NCI-H2227 (cell line): ENCODE results near the gene ZNF397.

Experiments
- DNase-seq: peaks from one replicate; lab custom pipeline; 2025; ENCODE audit not compliant: unreplicated experiment; lab: John Stamatoyannopoulos, UW

ZNF397 gene

GRCh38 chr18:35245719-35246317 lies 5.0 kb downstream of the ZNF397 start:
- DNase-seq: no peak

DNA sequence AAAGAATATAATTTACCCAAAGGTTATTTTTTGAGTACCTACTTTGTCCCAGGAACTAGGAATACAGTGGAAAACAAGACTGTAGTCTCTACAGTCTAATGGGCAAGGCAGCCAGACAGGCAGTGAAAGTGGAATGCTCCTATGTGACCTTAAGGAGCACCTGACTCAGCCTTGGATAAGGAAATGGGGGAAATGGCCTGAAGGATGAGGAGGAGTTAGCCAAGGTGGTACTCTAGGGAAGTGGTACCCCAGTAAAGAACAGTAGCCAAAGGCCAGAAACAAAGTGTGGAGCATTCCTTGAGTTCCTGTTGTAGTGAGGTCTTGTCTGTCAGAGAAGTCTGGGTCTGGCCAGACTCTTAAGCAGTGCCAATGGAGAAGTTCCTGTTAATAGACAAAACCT lies 6.0 kb downstream of the ZNF397 start:
- DNase-seq: no peak

- no peak for DNase-seq
These were observed 6.8 kb downstream of the ZNF397 start for GRCh38 chr18:35247412-35248249.

DNA sequence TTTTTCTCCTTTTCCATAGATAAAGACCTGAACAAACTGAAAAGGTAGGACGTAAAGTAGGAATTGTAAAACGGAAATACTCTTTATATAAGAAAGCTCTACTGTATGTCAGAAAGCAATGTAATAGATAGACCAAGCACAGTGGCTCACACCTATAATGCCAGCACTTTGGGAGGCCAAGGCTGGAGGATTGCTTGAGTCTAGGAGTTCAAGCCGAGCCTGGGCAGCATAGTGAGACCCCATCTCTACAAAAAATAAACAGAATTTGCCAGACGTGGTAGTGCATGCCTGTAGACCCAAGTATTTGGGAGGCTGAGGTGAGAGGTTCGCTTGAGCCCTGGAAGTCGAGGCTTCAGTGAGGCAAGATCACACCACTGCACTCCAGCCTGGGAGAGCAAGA lies 7.6 kb downstream of the ZNF397 start:
- no peak for DNase-seq

- no peak for DNase-seq
These were observed 11.6 kb downstream of the ZNF397 start for GRCh38 chr18:35252466-35252865.

GRCh38 chr18:35253655-35254287 lies 12.9 kb downstream of the ZNF397 start:
- DNase-seq: no peak

GRCh38 chr18:35256947-35257346 lies 16.1 kb downstream of the ZNF397 start:
- no peak for DNase-seq

- no peak for DNase-seq
These were observed 23.6 kb downstream of the ZNF397 start for GRCh38 chr18:35264409-35264808.

DNA sequence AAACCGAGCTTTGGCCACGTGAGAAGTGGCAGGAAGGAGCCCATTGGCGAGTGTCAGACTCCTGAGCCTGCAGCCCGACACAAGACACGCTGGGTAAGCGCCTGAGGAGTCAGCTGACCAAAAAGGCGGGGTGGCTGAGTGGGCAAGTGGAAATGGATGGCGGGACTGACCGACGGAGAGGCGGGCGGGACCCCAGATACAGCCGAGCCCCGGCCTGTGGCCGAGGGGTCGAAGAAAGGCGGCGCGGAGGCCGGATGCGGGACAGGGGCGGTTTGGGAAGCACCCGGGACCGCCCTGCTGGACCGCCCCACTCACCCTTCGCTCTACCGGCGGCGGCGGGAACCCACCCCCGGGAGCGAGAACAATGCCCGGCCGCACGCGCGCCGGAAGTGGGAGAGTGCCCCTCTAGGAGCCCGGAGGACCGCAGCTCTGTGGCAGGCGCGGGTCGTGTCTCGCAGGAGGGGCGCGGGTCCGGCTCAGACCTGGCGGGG lies 26.4 kb downstream of the ZNF397 start:
- DNase-seq: peak; percentile 94

DNA sequence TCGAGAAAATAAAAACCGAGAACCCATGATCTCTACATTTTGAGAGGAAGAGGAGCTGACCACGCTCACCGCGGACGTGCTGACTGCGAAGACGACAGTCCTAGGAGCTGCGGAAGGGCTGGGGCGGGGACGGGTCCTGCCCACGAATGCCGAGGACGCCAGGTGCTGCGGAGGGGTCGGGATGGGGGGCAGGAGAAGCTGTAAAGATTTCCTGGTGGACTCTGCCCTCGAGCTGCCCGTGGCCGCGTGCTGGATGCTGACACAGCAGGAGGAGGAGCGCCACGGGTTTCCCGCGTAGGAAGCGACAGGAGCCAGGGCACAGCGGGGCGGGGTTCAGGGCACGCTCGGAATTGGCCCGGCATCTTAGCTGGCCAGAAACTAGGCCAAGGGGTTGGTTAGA lies 27.0 kb downstream of the ZNF397 start:
- DNase-seq: no peak

- no peak for DNase-seq
These were observed 28.0 kb downstream of the ZNF397 start for GRCh38 chr18:35268821-35269220.

DNA sequence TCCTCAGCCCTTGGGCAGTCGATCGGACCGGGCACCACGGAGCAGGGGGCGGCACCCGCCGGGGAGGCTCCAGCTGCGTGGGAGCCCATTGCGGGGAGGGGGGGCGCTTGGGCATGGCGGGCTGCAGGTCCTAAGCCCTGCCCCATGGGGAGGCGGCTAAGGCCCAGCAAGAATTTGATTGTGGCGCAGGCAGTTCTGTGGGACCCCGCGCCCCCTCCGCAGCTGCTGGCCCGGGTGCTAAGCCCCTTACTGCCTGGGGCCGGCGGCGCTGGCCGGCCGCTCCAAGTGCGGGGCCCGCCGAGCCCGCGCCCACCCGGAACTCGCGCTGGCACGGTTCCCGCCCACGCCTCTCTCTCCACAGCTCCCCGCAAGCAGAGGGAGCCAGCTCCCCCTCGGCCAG lies 30.8 kb downstream of the ZNF397 start:
- no peak for DNase-seq

DNA sequence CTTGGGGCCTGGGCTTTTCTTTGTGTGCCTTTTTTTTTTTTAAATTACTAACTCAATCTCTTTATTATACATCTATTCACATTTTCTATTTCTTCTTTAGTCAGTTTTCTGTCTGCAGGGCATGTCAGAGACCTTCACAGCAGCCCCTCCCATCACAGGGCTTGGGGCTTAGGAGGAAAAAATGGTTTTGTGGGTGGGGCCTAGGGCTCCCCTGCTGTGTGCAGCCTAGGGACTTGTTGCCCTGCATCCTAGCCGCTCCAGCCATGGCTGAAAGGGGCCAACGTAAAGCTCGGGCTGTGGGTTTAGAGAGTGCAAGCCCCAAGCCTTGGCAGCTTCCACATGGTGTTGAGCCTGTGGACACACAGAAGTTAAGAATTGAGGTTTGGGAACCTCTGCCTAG lies 35.4 kb downstream of the ZNF397 start:
- no peak for DNase-seq

DNA sequence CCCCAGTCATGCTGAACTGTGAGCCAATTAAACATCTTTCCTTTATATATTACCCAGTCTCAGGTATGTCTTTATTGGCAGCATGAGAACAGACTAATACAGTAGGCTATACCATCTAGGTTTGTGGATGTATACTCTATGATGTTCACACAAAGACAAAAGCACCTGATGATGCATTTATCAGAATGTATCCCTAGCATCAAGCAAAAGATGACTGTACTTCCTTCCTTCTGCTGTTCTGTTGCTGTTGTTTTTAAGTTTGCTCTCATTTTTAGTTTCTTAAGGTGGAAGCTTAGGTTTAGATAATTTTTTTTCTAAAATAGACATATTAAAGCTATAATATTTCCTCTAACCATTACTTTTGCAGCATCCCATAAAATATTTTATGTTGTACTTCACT lies 36.8 kb downstream of the ZNF397 start:
- no peak for DNase-seq

DNA sequence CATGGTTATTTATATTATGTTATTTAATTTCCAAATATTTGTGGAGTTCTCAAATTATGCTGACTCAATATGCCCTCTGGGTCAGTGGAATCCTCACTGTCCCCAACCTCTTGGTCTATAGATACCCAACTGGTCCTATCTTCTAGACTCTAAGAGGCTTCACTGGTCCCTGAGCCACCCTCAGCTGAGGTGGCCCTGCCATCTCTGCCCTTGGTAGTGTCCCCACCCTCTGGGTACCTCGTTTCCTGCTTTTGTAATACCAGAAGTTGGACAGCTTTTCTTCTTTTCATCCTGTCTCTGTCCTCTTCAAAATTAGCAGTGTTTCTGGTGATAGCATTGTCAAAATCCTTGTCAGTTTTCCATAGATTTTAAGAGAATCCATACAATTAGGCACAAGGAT lies 37.3 kb downstream of the ZNF397 start:
- no peak for DNase-seq

DNA sequence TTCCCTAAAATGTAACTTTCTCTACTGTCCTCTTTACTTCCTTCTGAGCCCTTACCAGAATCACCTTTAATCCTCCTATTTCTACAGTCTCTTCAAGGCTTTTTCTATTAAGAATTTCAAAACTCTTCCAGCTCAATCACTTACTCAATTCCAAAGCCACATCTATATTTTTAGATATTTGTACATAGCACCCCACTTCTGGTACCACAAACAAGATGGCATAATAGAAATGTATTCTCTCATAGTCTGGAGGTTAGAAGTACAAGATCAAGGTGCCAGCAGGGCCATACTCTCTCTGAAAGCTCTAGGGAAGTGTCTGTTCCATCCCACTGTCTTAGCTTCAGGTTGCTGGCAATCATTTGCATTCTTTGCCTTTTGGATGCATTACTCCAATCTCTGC lies 38.1 kb downstream of the ZNF397 start:
- DNase-seq: no peak

- no peak for DNase-seq
These were observed 41.5 kb downstream of the ZNF397 start for GRCh38 chr18:35282353-35282752.

GRCh38 chr18:35283923-35284794 lies 43.3 kb downstream of the ZNF397 start:
- no peak for DNase-seq

GRCh38 chr18:35284841-35285240 lies 44.0 kb downstream of the ZNF397 start:
- DNase-seq: no peak

DNA sequence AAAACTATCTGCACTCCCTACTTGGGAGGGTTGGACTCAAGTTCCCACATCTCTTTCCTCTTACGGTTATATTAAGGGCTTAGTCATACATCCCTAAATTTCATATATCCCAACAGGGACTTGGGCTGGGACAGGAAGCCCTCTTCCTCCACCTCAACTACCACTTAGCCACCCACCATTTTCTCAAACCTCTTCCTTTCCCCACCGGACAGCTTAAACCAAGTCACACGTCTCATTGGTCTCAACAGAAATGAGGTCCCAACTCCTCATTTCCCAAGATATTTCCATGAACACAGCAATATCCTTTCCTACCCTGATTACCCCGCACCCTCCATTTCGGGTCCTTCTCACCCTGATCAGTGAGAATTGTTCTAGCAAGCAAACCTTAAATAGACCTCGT lies 48.5 kb downstream of the ZNF397 start:
- DNase-seq: no peak

DNA sequence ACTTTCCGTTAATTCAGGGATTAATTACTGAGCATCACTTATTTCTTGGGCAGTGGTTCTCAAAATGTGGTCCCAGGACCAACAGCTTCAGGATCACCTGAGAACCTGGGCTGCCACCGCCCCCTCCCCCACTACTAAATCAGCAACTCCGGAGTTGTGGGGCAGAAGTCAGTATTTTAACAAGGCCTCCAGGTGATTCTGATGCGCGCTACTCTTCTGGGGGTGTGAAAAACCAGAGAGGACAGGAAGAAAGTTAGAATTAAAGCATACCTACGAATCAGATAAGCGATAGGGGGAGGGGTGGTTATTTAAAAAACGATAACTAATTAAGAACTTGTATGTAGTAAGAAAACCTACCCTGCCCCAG lies 48.9 kb downstream of the ZNF397 start:
- DNase-seq: peak; percentile 47
